Measurements from ENCODE around the gene DTNBP1. TPM values are rescaled to one million over a fixed set of nuclear protein-coding genes. Genes with fewer than 3 reads are reported as not detected.

The DTNBP1 gene
- total RNA-seq, 6 experiments from 2014 or later: 3.4 to 8.6 (median 5.7) TPM

DNA sequence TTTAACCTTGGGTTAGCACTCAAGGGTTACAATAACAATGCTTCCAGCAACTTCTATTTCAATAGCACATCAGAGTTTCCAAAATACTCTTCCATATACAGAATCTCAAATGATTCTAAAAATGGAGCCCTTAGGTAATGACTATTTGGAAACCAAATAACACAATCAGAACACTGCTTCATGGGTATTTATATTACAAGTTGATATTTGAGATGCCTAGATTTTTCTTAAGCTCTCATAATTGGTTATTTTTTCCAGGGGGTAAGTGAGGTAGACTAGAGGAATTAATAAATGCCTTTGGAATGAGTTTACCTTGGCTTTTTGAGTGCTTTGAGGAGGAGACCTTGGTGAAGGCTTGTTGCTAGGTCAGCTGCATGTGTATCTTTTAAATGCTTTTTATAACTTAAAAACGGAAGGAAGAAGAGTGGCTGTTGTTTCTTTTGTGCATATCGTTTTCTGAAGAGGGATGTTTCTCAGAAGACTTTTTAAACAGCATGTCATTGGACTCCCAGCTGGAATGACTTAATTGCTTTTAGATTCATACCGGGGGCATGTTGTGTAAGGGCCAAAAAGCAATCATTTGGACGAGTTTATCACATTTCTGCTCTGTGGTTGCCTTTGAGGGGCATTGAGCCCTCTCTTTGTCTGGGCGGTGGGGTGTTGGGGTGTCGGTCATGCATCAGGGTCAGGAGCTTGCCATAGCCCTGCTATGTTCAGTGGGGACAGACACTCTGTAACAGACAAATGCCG lies 186.0 kb downstream of the DTNBP1 start:
- ATAC-seq: no peak
- 66% methylated on average over 5 of the region's 7 CpGs for WGBS (ENCODE audit: insufficient coverage, low coverage, low lambda C conversion rate, missing lambda C conversion rate)
- Histone ChIP-seq H3K27ac (no peak overlapping the region), H3K4me3 (no peak overlapping the region), H3K9me3 (no peaks in the 10 kb centered on the region), H3K36me3 (no peaks in the 10 kb centered on the region), H3K27me3 (no peaks in the 10 kb centered on the region), H3K4me1 (no peaks in the 10 kb centered on the region)
- no peak for DNase-seq
- no peak for TF ChIP-seq POLR2A (IDR thresholded peaks at IDR 0.05)
- TF ChIP-seq, protein P1, sequence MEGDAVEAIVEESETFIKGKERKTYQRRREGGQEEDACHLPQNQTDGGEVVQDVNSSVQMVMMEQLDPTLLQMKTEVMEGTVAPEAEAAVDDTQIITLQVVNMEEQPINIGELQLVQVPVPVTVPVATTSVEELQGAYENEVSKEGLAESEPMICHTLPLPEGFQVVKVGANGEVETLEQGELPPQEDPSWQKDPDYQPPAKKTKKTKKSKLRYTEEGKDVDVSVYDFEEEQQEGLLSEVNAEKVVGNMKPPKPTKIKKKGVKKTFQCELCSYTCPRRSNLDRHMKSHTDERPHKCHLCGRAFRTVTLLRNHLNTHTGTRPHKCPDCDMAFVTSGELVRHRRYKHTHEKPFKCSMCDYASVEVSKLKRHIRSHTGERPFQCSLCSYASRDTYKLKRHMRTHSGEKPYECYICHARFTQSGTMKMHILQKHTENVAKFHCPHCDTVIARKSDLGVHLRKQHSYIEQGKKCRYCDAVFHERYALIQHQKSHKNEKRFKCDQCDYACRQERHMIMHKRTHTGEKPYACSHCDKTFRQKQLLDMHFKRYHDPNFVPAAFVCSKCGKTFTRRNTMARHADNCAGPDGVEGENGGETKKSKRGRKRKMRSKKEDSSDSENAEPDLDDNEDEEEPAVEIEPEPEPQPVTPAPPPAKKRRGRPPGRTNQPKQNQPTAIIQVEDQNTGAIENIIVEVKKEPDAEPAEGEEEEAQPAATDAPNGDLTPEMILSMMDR (IDR thresholded peaks at IDR 0.05): no peak
- intact Hi-C loops (cut with DNase I): no loop called here

DNA sequence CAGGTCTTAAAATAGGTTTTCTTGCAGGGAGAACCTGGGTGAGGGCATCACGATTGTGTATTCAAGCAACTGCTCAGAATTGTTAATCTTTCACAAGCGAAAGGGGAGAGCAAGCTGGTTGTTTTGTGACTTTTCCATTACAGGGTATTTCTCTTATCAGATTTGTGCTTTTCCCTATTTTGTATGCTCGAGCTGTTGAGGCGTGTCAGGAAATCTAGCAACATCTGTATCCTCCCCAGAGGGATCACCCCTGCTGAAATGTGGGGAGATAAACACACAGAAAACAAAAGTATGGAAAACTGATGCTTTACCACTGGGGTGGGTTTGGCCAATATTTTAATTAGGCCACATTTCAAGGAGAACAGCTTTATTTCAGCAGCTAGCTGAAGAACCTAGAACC lies 187.0 kb downstream of the DTNBP1 start:
- no peak for ATAC-seq
- intact Hi-C loops (cut with DNase I): no loop called here
- Histone ChIP-seq H3K4me3 (no peak overlapping the region), H3K27me3 (no peaks in the 10 kb centered on the region), H3K27ac (no peak overlapping the region), H3K4me1 (no peaks in the 10 kb centered on the region), H3K9me3 (no peaks in the 10 kb centered on the region), H3K36me3 (no peaks in the 10 kb centered on the region)
- WGBS (ENCODE audit: insufficient coverage, low coverage, low lambda C conversion rate, missing lambda C conversion rate): 60% methylated on average over 3 of the region's 4 CpGs
- TF ChIP-seq, protein P1 (IDR thresholded peaks at IDR 0.05): no peak
- TF ChIP-seq POLR2A (IDR thresholded peaks at IDR 0.05): no peak
- no peak for DNase-seq

DNA sequence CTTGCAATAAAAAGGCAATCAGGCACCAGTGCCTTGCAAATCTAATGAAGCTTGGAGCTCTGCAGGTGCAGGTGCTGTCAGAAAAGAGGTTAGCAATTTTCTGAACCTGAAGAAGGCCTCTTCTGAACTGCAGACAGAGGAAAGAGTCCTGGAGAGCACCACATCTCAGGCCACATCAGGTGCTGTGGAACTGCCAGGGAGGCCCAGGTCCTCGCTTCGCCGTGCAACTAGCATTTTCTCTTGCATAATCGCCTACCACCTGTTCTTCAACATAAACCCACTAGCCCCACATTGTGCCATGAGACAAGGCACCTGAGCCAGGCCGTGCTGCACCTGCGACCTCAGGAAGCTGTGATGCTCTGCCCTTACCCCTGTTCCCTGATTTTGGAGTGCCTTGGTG lies 187.6 kb downstream of the DTNBP1 start:
- Histone ChIP-seq H3K36me3 (no peaks in the 10 kb centered on the region), H3K9me3 (no peaks in the 10 kb centered on the region), H3K27me3 (no peaks in the 10 kb centered on the region), H3K4me1 (no peaks in the 10 kb centered on the region), H3K4me3 (no peak overlapping the region), H3K27ac (no peak overlapping the region)
- no peak for ATAC-seq
- DNase-seq: no peak
- WGBS (ENCODE audit: insufficient coverage, low coverage, low lambda C conversion rate, missing lambda C conversion rate): 100% methylated on average over 2 of the region's 6 CpGs
- no peak for TF ChIP-seq POLR2A (IDR thresholded peaks at IDR 0.05)
- TF ChIP-seq, protein P1 (IDR thresholded peaks at IDR 0.05): no peak
- intact Hi-C loops (cut with DNase I): no loop called here

DNA sequence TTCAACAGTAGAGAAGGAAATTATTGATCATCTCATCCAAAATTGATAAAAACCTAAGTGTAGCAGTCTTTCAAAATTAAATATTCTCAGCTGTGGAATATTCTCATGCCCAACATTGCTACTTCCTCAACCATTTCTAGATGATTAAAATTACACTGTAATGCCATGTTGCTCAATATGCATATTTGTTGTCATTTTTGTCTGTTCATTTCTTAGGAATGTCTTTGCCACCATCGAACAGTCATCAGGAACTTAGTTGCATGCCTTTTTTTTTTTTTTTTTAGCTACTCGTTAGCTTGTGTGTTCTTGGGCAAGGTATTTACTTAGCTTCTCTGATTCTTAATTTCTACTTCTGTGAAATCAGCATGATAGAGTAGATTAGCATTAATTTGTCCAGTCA lies 188.6 kb downstream of the DTNBP1 start:
- ATAC-seq: no peak
- Histone ChIP-seq H3K9me3 (no peaks in the 10 kb centered on the region), H3K27me3 (no peaks in the 10 kb centered on the region), H3K4me1 (no peaks in the 10 kb centered on the region), H3K36me3 (no peaks in the 10 kb centered on the region), H3K27ac (peak overlapping the region in 1 of 3 donors; percentile 24), H3K4me3 (no peak overlapping the region)
- intact Hi-C loops (cut with DNase I): no loop called here
- WGBS (ENCODE audit: insufficient coverage, low coverage, low lambda C conversion rate, missing lambda C conversion rate): 76% methylated on average over 2 of the region's 2 CpGs
- TF ChIP-seq, protein P1 (IDR thresholded peaks at IDR 0.05): no peak
- no peak for TF ChIP-seq POLR2A (IDR thresholded peaks at IDR 0.05)
- no peak for DNase-seq
